Tibial nerve (tissue), 4 donors: ENCODE data around the gene RAP1B. TPM values are rescaled to one million over a fixed set of nuclear protein-coding genes. Genes with fewer than 3 reads are reported as not detected.
A peak's percentile ranks its signal among the peaks of the same experiment; 100 is the strongest.
"Not testable (repeated sequence)": the region's sequence is repeated elsewhere in the genome, so short reads cannot be mapped to it uniquely, and the experiment has no call there.

ENCODE experiments used
- DNase-seq, 2 donors: peaks; one replicate each; pipeline ENCODE4 v3.0.0-alpha.2; 2019; ENCODE audit warnings: low spot score in 2 of 2
- H3K27ac ChIP-seq, 4 donors: fragments of 200-600 bp; sonication (generic) in 3 of 4; one replicate each; pipeline ENCODE4 v1.5.1; 2017 to 2019; ENCODE audit warnings: mild to moderate bottlenecking in 1 of 4
- H3K27me3 ChIP-seq, 2 donors: fragments of 200-600 bp; sonication (generic) in 1 of 2; one replicate each; pipeline versions ENCODE4 v1.5.1 to v1.6.0; 2017 to 2019
- H3K36me3 ChIP-seq, 3 donors: fragments of 200-600 bp; sonication (generic); one replicate each; pipeline ENCODE4 v1.5.1; 2018 to 2019
- H3K4me1 ChIP-seq, 4 donors: fragments of 200-600 bp; sonication (generic) in 3 of 4; one replicate each; pipeline ENCODE4 v1.5.1; 2017 to 2019
- H3K4me3 ChIP-seq, 4 donors: fragments of 200-600 bp; sonication (generic) in 3 of 4; one replicate each; pipeline ENCODE4 v1.5.1; 2017 to 2019; ENCODE audit warnings: mild to moderate bottlenecking in 1 of 4, moderate library complexity in 1 of 4
- H3K9me3 ChIP-seq, 4 donors: fragments of 200-600 bp; sonication (generic) in 3 of 4; one replicate each; pipeline ENCODE4 v1.5.1; 2017 to 2019
- CTCF ChIP-seq, 5 experiments: fragments of 200-600 bp in 3 of 5; fragments of 450-650 bp in 2 of 5; sonication (generic) in 3 of 5; IDR thresholded peaks; one replicate each; pipeline ENCODE4 v1.5.1; 2016 to 2019; ENCODE audit warnings: antibody characterized with exemption in 5 of 5, mild to moderate bottlenecking in 3 of 5, moderate library complexity in 2 of 5
- EP300 ChIP-seq, 2 donors: sonication (generic); formaldehyde crosslinking; IDR thresholded peaks; one replicate each; pipeline ENCODE4 v1.6.1; 2017; ENCODE audit warnings: antibody characterized with exemption in 2 of 2, mild to moderate bottlenecking in 1 of 2
- POLR2A ChIP-seq, 2 donors: fragments of 450-650 bp; IDR thresholded peaks; one replicate each; pipeline ENCODE4 v1.6.1; 2017; ENCODE audit warnings: antibody characterized with exemption in 2 of 2, mild to moderate bottlenecking in 2 of 2, moderate library complexity in 2 of 2
- WGBS, 2 donors: methylation state at CpG; one replicate each; pipeline ENCODE4 v1.1.5; 2018; 5-methylcytosine and 5-hydroxymethylcytosine counted together
- total RNA-seq, 4 donors: library from RNA; depleted of rRNA; stranded (reverse); fragments of >200 nt; gene quantifications; one replicate each; pipeline ENCODE4 v1.1.0, GENCODE V29; 2016

Gene RAP1B
- total RNA-seq, 4 donors from 2014 or later, result 117 to 194 (median 161) TPM

DNA sequence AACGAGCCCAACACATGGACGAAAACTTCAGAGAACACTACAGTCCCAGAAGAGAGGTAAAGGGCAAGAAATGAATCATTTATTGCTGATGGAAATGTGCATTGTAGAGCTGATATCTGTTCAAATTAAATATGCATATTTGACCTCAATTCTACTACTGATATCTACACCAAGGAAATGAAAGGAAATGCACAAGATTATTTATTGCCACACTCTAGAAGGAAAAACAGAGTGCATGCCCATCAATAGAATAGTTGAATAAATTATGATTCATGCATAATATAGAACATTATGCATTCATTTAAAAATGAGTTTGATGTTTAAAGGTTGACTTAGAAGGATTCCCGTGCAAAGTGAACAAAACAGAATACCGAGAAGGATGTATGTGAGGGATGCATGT is 60.5 kb downstream of the RAP1B start:
- Histone ChIP-seq H3K4me3 (no peak overlapping the region), H3K9me3 (no peaks in the 10 kb centered on the region), H3K27ac (no peak overlapping the region), H3K36me3 (no peaks in the 10 kb centered on the region), H3K27me3 (no peaks in the 10 kb centered on the region), H3K4me1 (peaks cover 0 to 2% (median 0%) of the 10 kb centered on the region in 4 donors)
- no peak for DNase-seq
- TF ChIP-seq POLR2A (IDR thresholded peaks at IDR 0.05), result no peak
- TF ChIP-seq CTCF (IDR thresholded peaks at IDR 0.05), result no peak
- TF ChIP-seq EP300 (IDR thresholded peaks at IDR 0.05), result no peak
- WGBS, 2 donors, result 76 to 88% methylated on average over 4 of the region's 4 CpGs

- Histone ChIP-seq H3K4me3 (no peak overlapping the region), H3K27ac (no peak overlapping the region), H3K36me3 (no peaks in the 10 kb centered on the region), H3K4me1 (no peaks in the 10 kb centered on the region), H3K27me3 (no peaks in the 10 kb centered on the region), H3K9me3 (no peaks in the 10 kb centered on the region)
- TF ChIP-seq EP300 (IDR thresholded peaks at IDR 0.05) (no peak), POLR2A (IDR thresholded peaks at IDR 0.05) (no peak), CTCF (IDR thresholded peaks at IDR 0.05) (no peak)
- 83 to 85% methylated on average over 4 of the region's 4 CpGs for WGBS, 2 donors
- no peak for DNase-seq
Measured at GRCh38 chr12:68673788-68674187, 63.1 kb downstream of the RAP1B start.

- DNase-seq, result no peak
- H3K4me1 ChIP-seq, result no peaks in the 10 kb centered on the region
- H3K36me3 ChIP-seq, result no peaks in the 10 kb centered on the region
- no peaks in the 10 kb centered on the region for H3K9me3 ChIP-seq
- H3K27me3 ChIP-seq, result no peaks in the 10 kb centered on the region
- no peak overlapping the region for H3K27ac ChIP-seq
- TF ChIP-seq POLR2A (IDR thresholded peaks at IDR 0.05) (no peak), EP300 (IDR thresholded peaks at IDR 0.05) (no peak), CTCF (IDR thresholded peaks at IDR 0.05) (no peak)
- no peak overlapping the region for H3K4me3 ChIP-seq
Measured at GRCh38 chr12:68674376-68674775, 63.7 kb downstream of the RAP1B start.

- no peaks in the 10 kb centered on the region for H3K4me1 ChIP-seq
- H3K9me3 ChIP-seq, result no peaks in the 10 kb centered on the region
- no peaks in the 10 kb centered on the region for H3K36me3 ChIP-seq
- 43 to 48% methylated on average over 5 of the region's 5 CpGs for WGBS, 2 donors
- H3K4me3 ChIP-seq, result no peak overlapping the region
- H3K27me3 ChIP-seq, result no peaks in the 10 kb centered on the region
- peak in 1 of 2 donors; percentile 11 for DNase-seq
- peak overlapping the region in 1 of 4 donors; percentile 37 for H3K27ac ChIP-seq
- no peak for TF ChIP-seq CTCF (IDR thresholded peaks at IDR 0.05)
- no peak for TF ChIP-seq EP300 (IDR thresholded peaks at IDR 0.05)
- no peak for TF ChIP-seq POLR2A (IDR thresholded peaks at IDR 0.05)
Measured at GRCh38 chr12:68675101-68675842, 64.6 kb downstream of the RAP1B start.

- H3K4me3 ChIP-seq, H3K36me3 ChIP-seq, H3K27me3 ChIP-seq, H3K9me3 ChIP-seq, H3K4me1 ChIP-seq, H3K27ac ChIP-seq, DNase-seq: not testable (repeated sequence)
- WGBS, 2 donors, result 91 to 97% methylated on average over 5 of the region's 5 CpGs
Measured at GRCh38 chr12:68676854-68677253, 66.2 kb downstream of the RAP1B start.
